Measurements from ENCODE around the gene HDAC11.
"Not testable (repeated sequence)": the region's sequence is repeated elsewhere in the genome, so short reads cannot be mapped to it uniquely, and the experiment has no call there.

The HDAC11 gene

GRCh38 chr3:13477943-13478342, 2.2 kb upstream of the HDAC11 start:
- H3K27ac ChIP-seq = no peak overlapping the region
- no peak overlapping the region for H3K4me3 ChIP-seq
- no peak overlapping the region for H3K9ac ChIP-seq (ENCODE audit: insufficient read length)
- DNase-seq (ENCODE audit: low read depth, low spot score) = no peak
- TF ChIP-seq EZH2 (IDR thresholded peaks at IDR 0.05) = no peak
- no peak for TF ChIP-seq FOXP2 (optimal IDR thresholded peaks at IDR 0.05; ENCODE audit: control extremely low read depth, extremely low read length, insufficient read depth)
- TF ChIP-seq POLR2AphosphoS5 (IDR thresholded peaks at IDR 0.05; ENCODE audit: borderline replicate concordance, low read depth, low read length) = no peak
- H3K9me3 ChIP-seq (ENCODE audit: low read depth, low read length) = no peaks in the 10 kb centered on the region
- no peaks in the 10 kb centered on the region for H3K36me3 ChIP-seq (ENCODE audit: insufficient read depth, low read length)

- Histone ChIP-seq H3K36me3 (ENCODE audit: insufficient read depth, low read length) (no peaks in the 10 kb centered on the region), H3K9me3 (ENCODE audit: low read depth, low read length) (no peaks in the 10 kb centered on the region), H3K4me3 (no peak overlapping the region), H3K9ac (ENCODE audit: insufficient read length) (no peak overlapping the region), H3K27ac (no peak overlapping the region)
- no peak for DNase-seq (ENCODE audit: low read depth, low spot score)
- TF ChIP-seq EZH2 (IDR thresholded peaks at IDR 0.05) = no peak
- TF ChIP-seq POLR2AphosphoS5 (IDR thresholded peaks at IDR 0.05; ENCODE audit: borderline replicate concordance, low read depth, low read length) = no peak
- TF ChIP-seq FOXP2 (optimal IDR thresholded peaks at IDR 0.05; ENCODE audit: control extremely low read depth, extremely low read length, insufficient read depth) = no peak
Observed at GRCh38 chr3:13479332-13479581, 849 bp upstream of the HDAC11 start.

- no peaks in the 10 kb centered on the region for H3K9me3 ChIP-seq (ENCODE audit: low read depth, low read length)
- no peak overlapping the region for H3K27ac ChIP-seq
- no peaks in the 10 kb centered on the region for H3K36me3 ChIP-seq (ENCODE audit: insufficient read depth, low read length)
- H3K4me3 ChIP-seq = no peak overlapping the region
- H3K9ac ChIP-seq (ENCODE audit: insufficient read length) = no peak overlapping the region
- DNase-seq (ENCODE audit: low read depth, low spot score) = no peak
- TF ChIP-seq POLR2AphosphoS5 (IDR thresholded peaks at IDR 0.05; ENCODE audit: borderline replicate concordance, low read depth, low read length) = no peak
Observed at GRCh38 chr3:13480340-13481318, 523 bp downstream of the HDAC11 start.

GRCh38 chr3:13482106-13482690, 2.1 kb downstream of the HDAC11 start:
- Histone ChIP-seq H3K9ac (ENCODE audit: insufficient read length) (no peak overlapping the region), H3K4me3 (no peak overlapping the region), H3K27ac (no peak overlapping the region), H3K9me3 (ENCODE audit: low read depth, low read length) (no peaks in the 10 kb centered on the region), H3K36me3 (ENCODE audit: insufficient read depth, low read length) (no peaks in the 10 kb centered on the region)
- no peak for DNase-seq (ENCODE audit: low read depth, low spot score)
- TF ChIP-seq POLR2AphosphoS5 (IDR thresholded peaks at IDR 0.05; ENCODE audit: borderline replicate concordance, low read depth, low read length) = no peak
- TF ChIP-seq EZH2 (IDR thresholded peaks at IDR 0.05) = no peak
- TF ChIP-seq FOXP2 (optimal IDR thresholded peaks at IDR 0.05; ENCODE audit: control extremely low read depth, extremely low read length, insufficient read depth) = no peak

GRCh38 chr3:13483286-13483685, 3.2 kb downstream of the HDAC11 start:
- no peaks in the 10 kb centered on the region for H3K9me3 ChIP-seq (ENCODE audit: low read depth, low read length)
- no peak for TF ChIP-seq FOXP2 (optimal IDR thresholded peaks at IDR 0.05; ENCODE audit: control extremely low read depth, extremely low read length, insufficient read depth)
- TF ChIP-seq POLR2AphosphoS5 (IDR thresholded peaks at IDR 0.05; ENCODE audit: borderline replicate concordance, low read depth, low read length) = no peak
- TF ChIP-seq EZH2 (IDR thresholded peaks at IDR 0.05) = no peak
- DNase-seq (ENCODE audit: low read depth, low spot score) = no peak
- no peak overlapping the region for H3K27ac ChIP-seq
- H3K9ac ChIP-seq (ENCODE audit: insufficient read length) = no peak overlapping the region
- H3K4me3 ChIP-seq = no peak overlapping the region
- H3K36me3 ChIP-seq (ENCODE audit: insufficient read depth, low read length) = no peaks in the 10 kb centered on the region

- Histone ChIP-seq H3K36me3 (ENCODE audit: insufficient read depth, low read length) (no peaks in the 10 kb centered on the region), H3K9ac (ENCODE audit: insufficient read length) (no peak overlapping the region), H3K4me3 (no peak overlapping the region), H3K9me3 (ENCODE audit: low read depth, low read length) (no peaks in the 10 kb centered on the region), H3K27ac (no peak overlapping the region)
- TF ChIP-seq POLR2AphosphoS5 (IDR thresholded peaks at IDR 0.05; ENCODE audit: borderline replicate concordance, low read depth, low read length) = no peak
- no peak for DNase-seq (ENCODE audit: low read depth, low spot score)
Observed at GRCh38 chr3:13483988-13484695, 4.0 kb downstream of the HDAC11 start.

GRCh38 chr3:13484851-13485590, 4.9 kb downstream of the HDAC11 start:
- no peak for DNase-seq (ENCODE audit: low read depth, low spot score)
- no peak overlapping the region for H3K9ac ChIP-seq (ENCODE audit: insufficient read length)
- no peaks in the 10 kb centered on the region for H3K36me3 ChIP-seq (ENCODE audit: insufficient read depth, low read length)
- H3K4me3 ChIP-seq = no peak overlapping the region
- H3K9me3 ChIP-seq (ENCODE audit: low read depth, low read length) = no peaks in the 10 kb centered on the region
- no peak overlapping the region for H3K27ac ChIP-seq
- TF ChIP-seq POLR2AphosphoS5 (IDR thresholded peaks at IDR 0.05; ENCODE audit: borderline replicate concordance, low read depth, low read length) (no peak), FOXP2 (optimal IDR thresholded peaks at IDR 0.05; ENCODE audit: control extremely low read depth, extremely low read length, insufficient read depth) (no peak), EZH2 (IDR thresholded peaks at IDR 0.05) (no peak)

- not testable (repeated sequence) for H3K36me3 ChIP-seq (ENCODE audit: insufficient read depth, low read length); H3K4me3 ChIP-seq; DNase-seq (ENCODE audit: low read depth, low spot score); H3K9ac ChIP-seq (ENCODE audit: insufficient read length); H3K27ac ChIP-seq; H3K9me3 ChIP-seq (ENCODE audit: low read depth, low read length)
Observed at GRCh38 chr3:13485630-13486562, 5.8 kb downstream of the HDAC11 start.
